PC-3 (cell line): ENCODE measurements around the gene GSK3B. TPM values are rescaled to one million over a fixed set of nuclear protein-coding genes. Genes with fewer than 3 reads are reported as not detected.

Experiments
- ATAC-seq: fragments of 200-7000 bp; cut with Tn5 transposase; 2 replicates; pipeline ENCODE4 v1.9.1; 2020; ENCODE audit warnings: mild to moderate bottlenecking, moderate library complexity
- BruUV-seq: library from RNA; stranded (reverse); fragments of 400-500 nt; replicated peaks from 2 replicates; lab custom pipeline; 2021; lab: Mats Ljungman, UMichigan
- CTCF ChIA-PET: fragments of 300-600 bp; sonication (Branson Sonifier 250); formaldehyde crosslinking; loops from one replicate; lab custom pipeline; 2022; ENCODE audit warnings: antibody characterized with exemption; lab: Charles Lee
- POLR2A ChIA-PET: fragments of 300-600 bp; sonication (Branson Sonifier 250); formaldehyde crosslinking; loops from one replicate; lab custom pipeline; 2022; ENCODE audit warnings: antibody characterized with exemption; ENCODE audit not compliant: unreplicated experiment; lab: Charles Lee
- DNase-seq: peaks from one replicate; pipeline ENCODE4 v3.0.0-alpha.2; 2015
- H2AFZ ChIP-seq: fragments of 300-600 bp; sonication (generic); 2 replicates; pipeline ENCODE4 v1.6.0; 2016; ENCODE audit warnings: antibody characterized with exemption, low read length
- H3F3A ChIP-seq: fragments of 300-600 bp; sonication (generic); one replicate; pipeline ENCODE4 v1.6.0; 2017; ENCODE audit warnings: antibody characterized with exemption, low read length, control low read depth, mild to moderate bottlenecking; ENCODE audit not compliant: unreplicated experiment
- H3K27ac ChIP-seq: fragments of 300-600 bp; sonication (generic); 2 replicates; pipeline ENCODE4 v1.5.1; 2016; ENCODE audit warnings: mild to moderate bottlenecking, low read length
- H3K27me3 ChIP-seq: fragments of 300-600 bp; sonication (generic); 2 replicates; pipeline ENCODE4 v1.6.1; 2016; ENCODE audit warnings: low read length, mixed read lengths
- H3K36me3 ChIP-seq: fragments of 300-600 bp; sonication (generic); 2 replicates; pipeline ENCODE4 v1.6.1; 2016; ENCODE audit warnings: low read depth, mixed run types, low read length, mixed read lengths
- H3K4me1 ChIP-seq: fragments of 300-600 bp; sonication (generic); 2 replicates; pipeline ENCODE4 v1.5.1; 2016; ENCODE audit warnings: low read length; ENCODE audit not compliant: insufficient read depth
- H3K4me2 ChIP-seq: fragments of 300-600 bp; sonication (generic); 2 replicates; pipeline ENCODE4 v1.6.0; 2016; ENCODE audit warnings: low read length
- H3K4me3 ChIP-seq: fragments of 300-600 bp; sonication (generic); 2 replicates; pipeline ENCODE4 v1.5.1; 2016; ENCODE audit warnings: mild to moderate bottlenecking, low read length, mixed read lengths
- H3K79me2 ChIP-seq: fragments of 300-600 bp; sonication (generic); 2 replicates; pipeline ENCODE4 v1.6.1; 2017; ENCODE audit warnings: low read length, mixed read lengths
- H3K9ac ChIP-seq: fragments of 300-600 bp; sonication (generic); 2 replicates; pipeline ENCODE4 v1.6.0; 2016; ENCODE audit warnings: mild to moderate bottlenecking, low read length
- H3K9me2 ChIP-seq: fragments of 300-600 bp; sonication (generic); replicated peaks from 2 replicates; pipeline ENCODE4 v1.6.1; 2016; ENCODE audit warnings: mixed run types, low read length, mixed read lengths
- H3K9me3 ChIP-seq: fragments of 300-600 bp; sonication (generic); 2 replicates; pipeline ENCODE4 v1.6.1; 2016; ENCODE audit warnings: low read length, mixed read lengths
- H4K20me1 ChIP-seq: fragments of 300-600 bp; sonication (generic); 2 replicates; pipeline ENCODE4 v1.6.1; 2016; ENCODE audit warnings: low read length, mixed read lengths
- CTCF ChIP-seq: fragments of 300-600 bp; sonication (generic); conservative IDR thresholded peaks from 2 replicates; pipeline ENCODE4 v1.5.1; 2017; ENCODE audit warnings: antibody characterized with exemption, low read depth, mild to moderate bottlenecking, low read length
- EZH2 ChIP-seq: fragments of 300-600 bp; sonication (generic); IDR thresholded peaks from one replicate; pipeline ENCODE4 v1.6.1; 2017; ENCODE audit warnings: antibody characterized with exemption, mild to moderate bottlenecking, low read length; ENCODE audit not compliant: unreplicated experiment
- EZH2phosphoT487 ChIP-seq: fragments of 300-600 bp; sonication (generic); IDR thresholded peaks from 2 replicates; pipeline ENCODE4 v1.6.1; 2018; ENCODE audit warnings: mild to moderate bottlenecking, antibody characterized with exemption, low read length, borderline replicate concordance
- intact Hi-C: fragments of 100-400 bp; cut with micrococcal nuclease; formaldehyde crosslinking; loops from 2 replicates; pipeline ENCODE4 v1.9.0; 2023
- total RNA-seq: library from RNA; depleted of rRNA; stranded (reverse); fragments of >200 nt; gene quantifications from 2 replicates; pipeline ENCODE4 v1.2.3, GENCODE V29; 2014

GSK3B gene
- total RNA-seq, 1 experiment from 2014 or later, result 55.8 TPM

- H3K4me3 ChIP-seq, result no peak overlapping the region
- no peaks in the 10 kb centered on the region; the same call in 1 of the 2 replicates for H4K20me1 ChIP-seq
- CTCF ChIA-PET, result no interaction called here
- no peak for TF ChIP-seq EZH2
- H3K4me1 ChIP-seq, result no peaks in the 10 kb centered on the region
- no peaks in the 10 kb centered on the region for H3K9me2 ChIP-seq
- intact Hi-C loops, result no loop called here
- no peak overlapping the region for H3K9ac ChIP-seq
- no peaks in the 10 kb centered on the region for H3F3A ChIP-seq
- 0 out of 2 replicates have a peak, but pooled peaks cover 4% of the 10 kb centered on the region for H3K36me3 ChIP-seq
- no peaks in the 10 kb centered on the region for H3K27me3 ChIP-seq
- H2AFZ ChIP-seq, result no peak overlapping the region
- H3K27ac ChIP-seq, result no peak overlapping the region
- H3K79me2 ChIP-seq, result peaks cover 89% of the 10 kb centered on the region
- DNase-seq (no peak), ATAC-seq (no peak)
- no TSS peak for BruUV-seq
- no peaks in the 10 kb centered on the region for H3K9me3 ChIP-seq
- H3K4me2 ChIP-seq, result no peak overlapping the region
- POLR2A ChIA-PET, result no interaction called here
These were observed 112.9 kb downstream of the GSK3B start for GRCh38 chr3:119981386-119981785.

GRCh38 chr3:119978554-119979208, 115.6 kb downstream of the GSK3B start:
- no peak overlapping the region for H3K4me2 ChIP-seq
- ATAC-seq (no peak), DNase-seq (no peak)
- H3K9me3 ChIP-seq, result no peaks in the 10 kb centered on the region
- H3K79me2 ChIP-seq, result peaks cover 91% of the 10 kb centered on the region
- 0 out of 2 replicates have a peak, but pooled peaks cover 4% of the 10 kb centered on the region for H3K36me3 ChIP-seq
- H3K4me1 ChIP-seq, result 0 out of 2 replicates have a peak, but pooled peaks cover 5% of the 10 kb centered on the region
- no peaks in the 10 kb centered on the region for H3F3A ChIP-seq
- intact Hi-C loops, result no loop called here
- H3K9ac ChIP-seq, result no peak overlapping the region
- peaks cover 3% of the 10 kb centered on the region; the same call in 1 of the 2 replicates for H4K20me1 ChIP-seq
- no TSS peak for BruUV-seq
- no peak overlapping the region for H2AFZ ChIP-seq
- H3K27ac ChIP-seq, result no peak overlapping the region
- POLR2A ChIA-PET, result no interaction called here
- no peaks in the 10 kb centered on the region for H3K27me3 ChIP-seq
- TF ChIP-seq CTCF (no peak), EZH2 (no peak), EZH2phosphoT487 (no peak)
- no peaks in the 10 kb centered on the region for H3K9me2 ChIP-seq
- CTCF ChIA-PET, result no interaction called here
- H3K4me3 ChIP-seq, result no peak overlapping the region

- no peak overlapping the region for H3K4me2 ChIP-seq
- no peak overlapping the region for H2AFZ ChIP-seq
- TF ChIP-seq EZH2phosphoT487 (no peak), CTCF (no peak), EZH2 (no peak)
- CTCF ChIA-PET, result interaction anchor here (0.5 kb wide), 1 partner anchor 36 kb away, joined by 5 read pairs; no protein-coding TSS in a partner anchor
- H3K9me3 ChIP-seq, result no peaks in the 10 kb centered on the region
- POLR2A ChIA-PET, result no interaction called here
- no TSS peak for BruUV-seq
- H3K27ac ChIP-seq, result no peak overlapping the region
- H3K4me3 ChIP-seq, result no peak overlapping the region
- no peaks in the 10 kb centered on the region for H3K9me2 ChIP-seq
- H3K27me3 ChIP-seq, result no peaks in the 10 kb centered on the region
- 0 out of 2 replicates have a peak, but pooled peaks cover 13% of the 10 kb centered on the region for H3K4me1 ChIP-seq
- ATAC-seq (no peak), DNase-seq (no peak)
- H3F3A ChIP-seq, result no peaks in the 10 kb centered on the region
- intact Hi-C loops, result no loop called here
- H3K9ac ChIP-seq, result no peak overlapping the region
- H3K79me2 ChIP-seq, result peaks cover 91% of the 10 kb centered on the region
- peaks cover 9% of the 10 kb centered on the region; the same call in 1 of the 2 replicates for H4K20me1 ChIP-seq
- H3K36me3 ChIP-seq, result 0 out of 2 replicates have a peak, but pooled peaks cover 4% of the 10 kb centered on the region
These were observed 116.9 kb downstream of the GSK3B start for GRCh38 chr3:119977353-119977752.
